ENCODE results near the gene CCDC9. TPM values are rescaled to one million over a fixed set of nuclear protein-coding genes. Genes with fewer than 3 reads are reported as not detected.

Gene CCDC9
- total and polyA plus RNA-seq, 9 donors = 14.8 to 65.7 (median 37.0) TPM

- no peaks in the 10 kb centered on the region for H3K36me3 ChIP-seq
- intact Hi-C loops (cut with DNase I) = no loop called here
- WGBS, 3 donors = 66 to 75% (median 72%) methylated on average over 2 of the region's 2 CpGs
- H3K27ac ChIP-seq = no peak overlapping the region
- no peak for DNase-seq
- no peaks in the 10 kb centered on the region for H3K27me3 ChIP-seq
- no peaks in the 10 kb centered on the region for H3K4me1 ChIP-seq (ENCODE audit: insufficient read depth)
- H3K9me3 ChIP-seq = no peaks in the 10 kb centered on the region
- TF ChIP-seq POLR2A (IDR thresholded peaks at IDR 0.05) (no peak), CTCF (IDR thresholded peaks at IDR 0.05) (no peak), EP300 (IDR thresholded peaks at IDR 0.05) (no peak)
- H3K4me3 ChIP-seq = no peak overlapping the region
Measured at GRCh38 chr19:47310323-47310722, 54.0 kb downstream of the CCDC9 start.

GRCh38 chr19:47310819-47311218, 54.5 kb downstream of the CCDC9 start:
- H3K27me3 ChIP-seq = no peaks in the 10 kb centered on the region
- H3K9me3 ChIP-seq = no peaks in the 10 kb centered on the region
- no peak overlapping the region for H3K27ac ChIP-seq
- 4 to 10% (median 6%) methylated on average over 5 of the region's 5 CpGs for WGBS, 3 donors
- TF ChIP-seq POLR2A (IDR thresholded peaks at IDR 0.05) = no peak
- TF ChIP-seq CTCF (IDR thresholded peaks at IDR 0.05) = no peak
- TF ChIP-seq EP300 (IDR thresholded peaks at IDR 0.05) = no peak
- no peaks in the 10 kb centered on the region for H3K4me1 ChIP-seq (ENCODE audit: insufficient read depth)
- DNase-seq = no peak
- intact Hi-C loops (cut with DNase I) = no loop called here
- H3K36me3 ChIP-seq = no peaks in the 10 kb centered on the region
- H3K4me3 ChIP-seq = no peak overlapping the region

GRCh38 chr19:47312366-47313006, 56.2 kb downstream of the CCDC9 start:
- no peak for DNase-seq
- TF ChIP-seq EP300 (IDR thresholded peaks at IDR 0.05) = no peak
- TF ChIP-seq CTCF (IDR thresholded peaks at IDR 0.05) = no peak
- TF ChIP-seq POLR2A (IDR thresholded peaks at IDR 0.05) = no peak
- no peaks in the 10 kb centered on the region for H3K4me1 ChIP-seq (ENCODE audit: insufficient read depth)
- 74 to 77% (median 76%) methylated on average over 5 of the region's 5 CpGs for WGBS, 3 donors
- intact Hi-C loops (cut with DNase I) = no loop called here
- no peaks in the 10 kb centered on the region for H3K27me3 ChIP-seq
- no peaks in the 10 kb centered on the region for H3K36me3 ChIP-seq
- H3K27ac ChIP-seq = no peak overlapping the region
- H3K4me3 ChIP-seq = no peak overlapping the region
- no peaks in the 10 kb centered on the region for H3K9me3 ChIP-seq

- H3K36me3 ChIP-seq = no peaks in the 10 kb centered on the region
- 70 to 76% (median 73%) methylated on average over 10 of the region's 10 CpGs for WGBS, 3 donors
- no peaks in the 10 kb centered on the region for H3K27me3 ChIP-seq
- intact Hi-C loops (cut with DNase I) = no loop called here
- no peak overlapping the region for H3K4me3 ChIP-seq
- H3K27ac ChIP-seq = no peak overlapping the region
- no peak for DNase-seq
- no peaks in the 10 kb centered on the region for H3K9me3 ChIP-seq
- TF ChIP-seq CTCF (IDR thresholded peaks at IDR 0.05) (no peak), EP300 (IDR thresholded peaks at IDR 0.05) (no peak)
- no peaks in the 10 kb centered on the region for H3K4me1 ChIP-seq (ENCODE audit: insufficient read depth)
Measured at GRCh38 chr19:47313754-47314295, 57.5 kb downstream of the CCDC9 start.
